ENCODE results near the gene LRFN3.
"Not testable (repeated sequence)": the region's sequence is repeated elsewhere in the genome, so short reads cannot be mapped to it uniquely, and the experiment has no call there.

The LRFN3 gene, protein sequence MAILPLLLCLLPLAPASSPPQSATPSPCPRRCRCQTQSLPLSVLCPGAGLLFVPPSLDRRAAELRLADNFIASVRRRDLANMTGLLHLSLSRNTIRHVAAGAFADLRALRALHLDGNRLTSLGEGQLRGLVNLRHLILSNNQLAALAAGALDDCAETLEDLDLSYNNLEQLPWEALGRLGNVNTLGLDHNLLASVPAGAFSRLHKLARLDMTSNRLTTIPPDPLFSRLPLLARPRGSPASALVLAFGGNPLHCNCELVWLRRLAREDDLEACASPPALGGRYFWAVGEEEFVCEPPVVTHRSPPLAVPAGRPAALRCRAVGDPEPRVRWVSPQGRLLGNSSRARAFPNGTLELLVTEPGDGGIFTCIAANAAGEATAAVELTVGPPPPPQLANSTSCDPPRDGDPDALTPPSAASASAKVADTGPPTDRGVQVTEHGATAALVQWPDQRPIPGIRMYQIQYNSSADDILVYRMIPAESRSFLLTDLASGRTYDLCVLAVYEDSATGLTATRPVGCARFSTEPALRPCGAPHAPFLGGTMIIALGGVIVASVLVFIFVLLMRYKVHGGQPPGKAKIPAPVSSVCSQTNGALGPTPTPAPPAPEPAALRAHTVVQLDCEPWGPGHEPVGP

DNA sequence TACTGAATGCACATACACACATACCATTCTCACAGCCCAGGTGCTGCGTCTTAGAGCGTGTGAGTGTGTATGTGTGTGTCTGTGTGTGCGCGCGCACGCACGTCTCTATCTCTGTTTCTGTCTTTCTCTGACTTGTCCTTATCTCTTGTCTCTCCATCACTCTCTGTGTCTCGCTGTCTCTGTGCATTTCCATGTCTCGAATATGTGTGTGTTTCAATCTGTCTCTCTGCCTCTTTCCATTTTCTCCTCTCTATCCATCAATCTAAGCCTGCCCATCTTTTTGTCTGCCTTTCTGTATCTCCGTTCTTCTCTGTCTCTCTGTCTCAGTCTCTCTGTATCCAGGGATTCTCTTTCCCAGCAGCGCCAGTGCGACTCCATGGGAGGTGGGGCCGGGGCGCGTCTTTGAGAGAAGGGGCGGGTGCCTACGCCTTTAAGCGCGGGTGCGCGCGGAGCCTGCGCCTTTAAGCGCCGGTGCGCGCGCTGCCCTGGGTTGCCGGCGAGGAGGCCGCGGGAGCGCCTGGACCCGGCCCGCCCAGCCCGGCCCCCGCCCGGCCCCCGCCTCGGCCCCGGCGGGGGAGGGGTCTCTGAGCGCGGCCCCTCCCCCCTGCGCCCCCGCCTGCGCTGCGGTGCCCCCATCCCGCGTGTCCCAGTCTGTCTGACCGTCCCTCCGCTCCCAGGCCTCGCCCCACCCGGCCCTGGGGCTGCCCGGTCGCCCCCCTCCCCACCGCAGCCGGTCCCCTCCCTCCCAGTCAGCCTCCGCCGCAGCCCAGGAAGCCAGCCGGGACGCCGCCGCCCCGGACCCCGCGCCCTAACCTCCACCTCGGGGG is at the start of gene LRFN3:
Gene LRFN3 (plus strand): TSS at position 464 of the 827 bp plus-strand sequence. CDS start 3,052 bp downstream, outside the sequence.
- H3K9me3 Mint-ChIP-seq = no peaks in the 10 kb centered on the region
- no peak for DNase-seq (ENCODE audit: low spot score in 2 of 2)
- H3K4me3 Mint-ChIP-seq = peak within 1 kb of the TSS; percentile 76
- peak within 1 kb of the TSS; percentile 84 for H3K27ac Mint-ChIP-seq (ENCODE audit: low read depth)
- H3K27me3 Mint-ChIP-seq = no peaks in the 10 kb centered on the region
- H3K36me3 Mint-ChIP-seq (ENCODE audit: insufficient read depth) = peaks cover 9% of the 10 kb centered on the region
- ATAC-seq (replicated peaks; ENCODE audit: extremely low read depth, poor library complexity, severe bottlenecking) = no peak
- peaks cover 40% of the 10 kb centered on the region for H3K4me1 Mint-ChIP-seq

DNA sequence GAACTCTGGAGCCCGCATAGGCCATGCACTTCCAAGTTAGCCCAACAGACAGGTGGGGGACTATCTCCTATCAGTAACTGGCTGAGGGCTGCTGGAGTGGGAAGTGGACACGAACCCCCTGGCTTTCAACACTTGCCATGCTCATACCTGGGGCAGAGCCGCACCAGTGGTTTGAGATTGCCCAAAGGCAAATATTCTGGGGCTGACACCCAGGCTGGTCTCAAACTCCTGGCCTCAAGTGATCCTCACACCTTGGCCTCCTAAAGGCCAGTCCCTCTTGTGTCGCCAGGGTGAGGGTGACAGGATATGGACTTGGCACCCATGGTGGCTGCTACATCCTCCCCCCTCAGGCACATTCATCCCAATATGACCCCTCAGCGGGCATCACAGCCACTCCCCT is 49.0 kb upstream of the LRFN3 start:
- H3K27me3 Mint-ChIP-seq = no peaks in the 10 kb centered on the region
- H3K27ac Mint-ChIP-seq (ENCODE audit: low read depth) = no peak overlapping the region
- H3K4me3 Mint-ChIP-seq = no peak overlapping the region
- peaks cover 40% of the 10 kb centered on the region for H3K36me3 Mint-ChIP-seq (ENCODE audit: insufficient read depth)
- DNase-seq (ENCODE audit: low spot score in 2 of 2) (no peak), ATAC-seq (replicated peaks; ENCODE audit: extremely low read depth, poor library complexity, severe bottlenecking) (no peak)
- H3K4me1 Mint-ChIP-seq = peaks cover 3% of the 10 kb centered on the region
- H3K9me3 Mint-ChIP-seq = no peaks in the 10 kb centered on the region

DNA sequence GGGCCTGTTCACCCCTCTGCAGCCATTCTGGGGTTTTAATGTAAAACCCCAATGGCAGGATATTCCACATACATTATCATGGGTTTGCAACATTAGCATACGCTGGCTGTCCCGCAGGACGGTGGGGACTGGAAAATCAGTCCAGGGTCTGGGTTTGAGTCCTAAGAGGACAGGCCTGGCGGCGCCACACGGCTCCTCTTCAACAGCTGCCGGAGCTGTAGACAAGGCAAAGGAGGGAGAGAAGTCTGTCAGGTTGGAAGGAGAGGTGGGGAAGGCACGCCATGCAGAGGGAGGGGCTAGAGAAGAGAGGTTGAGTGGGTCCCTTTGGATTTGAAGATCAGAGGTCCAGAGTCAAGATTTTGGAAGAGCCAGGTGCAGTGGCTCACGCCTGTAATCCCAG is 47.8 kb upstream of the LRFN3 start:
- peak overlapping the region; percentile 63 for H3K27ac Mint-ChIP-seq (ENCODE audit: low read depth)
- peaks cover 5% of the 10 kb centered on the region for H3K4me1 Mint-ChIP-seq
- ATAC-seq (replicated peaks; ENCODE audit: extremely low read depth, poor library complexity, severe bottlenecking) = no peak
- H3K4me3 Mint-ChIP-seq = no peak overlapping the region
- peaks cover 49% of the 10 kb centered on the region for H3K36me3 Mint-ChIP-seq (ENCODE audit: insufficient read depth)
- DNase-seq (ENCODE audit: low spot score in 2 of 2) = no peak
- no peaks in the 10 kb centered on the region for H3K27me3 Mint-ChIP-seq
- H3K9me3 Mint-ChIP-seq = no peaks in the 10 kb centered on the region

DNA sequence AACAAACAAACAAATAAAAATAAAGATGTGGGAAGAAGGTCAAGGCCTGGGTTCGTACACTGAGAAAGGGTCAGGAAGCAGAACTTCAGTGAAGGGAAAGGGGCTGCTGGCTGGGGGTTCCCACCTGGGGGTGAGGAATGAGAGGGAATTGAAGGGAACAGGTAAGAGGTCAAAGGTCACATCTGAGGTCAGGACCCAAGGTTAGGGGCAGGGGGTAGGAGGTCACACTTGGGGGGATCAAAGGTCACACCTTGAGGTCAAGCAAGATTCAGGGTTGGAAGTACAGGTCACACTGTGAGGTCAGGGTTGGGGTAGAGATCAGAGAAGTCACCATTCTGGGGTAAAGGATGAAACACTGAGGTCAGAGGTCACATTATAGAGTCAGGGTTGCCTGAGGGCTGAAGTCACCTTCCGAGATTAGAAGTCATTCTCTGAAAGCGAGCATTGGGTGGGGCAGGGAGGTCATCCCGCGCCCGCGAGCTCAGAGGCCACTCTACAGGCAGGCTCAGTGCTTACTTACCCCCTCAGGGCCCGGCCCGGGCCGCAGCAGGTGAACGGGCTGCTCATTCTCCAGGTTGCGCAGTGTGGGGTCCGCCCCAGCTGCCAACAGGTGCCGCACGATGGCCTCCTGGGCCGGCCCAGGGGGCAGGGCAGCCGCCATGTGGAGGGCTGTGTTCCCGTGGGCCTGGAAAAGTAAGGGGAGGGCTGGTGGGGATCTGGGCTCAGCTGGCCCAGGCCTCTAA is 46.6 kb upstream of the LRFN3 start:
- peak overlapping the region; percentile 85 for H3K27ac Mint-ChIP-seq (ENCODE audit: low read depth)
- H3K9me3 Mint-ChIP-seq = no peaks in the 10 kb centered on the region
- no peak overlapping the region for H3K4me3 Mint-ChIP-seq
- peaks cover 57% of the 10 kb centered on the region for H3K36me3 Mint-ChIP-seq (ENCODE audit: insufficient read depth)
- DNase-seq (ENCODE audit: low spot score in 2 of 2) (no peak), ATAC-seq (replicated peaks; ENCODE audit: extremely low read depth, poor library complexity, severe bottlenecking) (no peak)
- H3K4me1 Mint-ChIP-seq = peaks cover 5% of the 10 kb centered on the region
- H3K27me3 Mint-ChIP-seq = no peaks in the 10 kb centered on the region

DNA sequence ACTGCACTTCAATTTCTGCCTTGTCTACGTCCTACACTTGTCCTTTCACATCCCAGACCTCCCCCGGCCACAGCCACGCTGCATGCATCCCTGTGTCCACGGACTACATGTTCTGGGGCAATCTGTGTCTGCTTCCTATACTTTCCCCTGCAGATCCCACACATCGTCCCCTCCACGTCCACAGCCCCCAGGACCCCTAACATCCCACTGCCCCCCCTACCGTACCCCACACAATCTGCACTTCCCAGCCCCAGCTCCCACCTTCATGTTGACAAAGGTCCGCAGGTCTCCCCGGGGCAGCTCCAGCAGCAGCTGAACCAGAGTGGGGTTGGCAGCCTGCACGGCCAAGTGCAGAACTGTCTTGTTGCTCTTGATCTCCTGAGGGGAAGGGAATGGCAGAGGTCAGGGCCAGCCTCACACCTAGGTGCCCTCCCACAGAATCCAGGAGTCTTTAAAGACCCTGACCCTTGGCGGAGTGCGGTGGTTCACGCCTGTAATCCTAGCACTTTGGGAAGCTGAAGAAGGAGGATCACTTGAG is 46.0 kb upstream of the LRFN3 start:
- Mint-ChIP-seq H3K9me3 (no peaks in the 10 kb centered on the region), H3K27ac (ENCODE audit: low read depth) (no peak overlapping the region), H3K27me3 (no peaks in the 10 kb centered on the region), H3K4me1 (peaks cover 5% of the 10 kb centered on the region), H3K4me3 (no peak overlapping the region), H3K36me3 (ENCODE audit: insufficient read depth) (peaks cover 62% of the 10 kb centered on the region)
- ATAC-seq (replicated peaks; ENCODE audit: extremely low read depth, poor library complexity, severe bottlenecking) (no peak), DNase-seq (ENCODE audit: low spot score in 2 of 2) (no peak)

DNA sequence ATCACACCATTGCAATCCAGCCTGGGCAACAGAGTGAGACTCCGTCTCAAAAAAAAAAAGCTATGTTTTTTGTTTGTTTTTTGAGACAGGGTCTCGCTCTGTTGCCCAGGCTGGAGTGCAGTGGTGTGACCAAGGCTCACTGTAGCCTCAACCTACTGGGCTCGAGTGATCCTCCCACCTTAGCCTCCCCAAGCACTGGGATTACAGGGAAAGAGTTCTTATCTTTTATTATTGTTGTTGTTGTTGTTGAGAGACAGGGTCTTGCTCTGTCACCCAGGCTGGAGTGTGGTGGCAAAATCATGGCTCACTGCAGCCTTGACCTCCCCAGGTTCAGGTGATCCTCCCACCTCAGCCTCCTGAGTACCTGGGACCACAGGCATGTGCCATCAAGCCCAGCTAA is 44.4 kb upstream of the LRFN3 start:
- not testable (repeated sequence) for H3K27me3 Mint-ChIP-seq; H3K27ac Mint-ChIP-seq (ENCODE audit: low read depth); H3K9me3 Mint-ChIP-seq; ATAC-seq (replicated peaks; ENCODE audit: extremely low read depth, poor library complexity, severe bottlenecking); DNase-seq (ENCODE audit: low spot score in 2 of 2); H3K4me3 Mint-ChIP-seq
- H3K4me1 Mint-ChIP-seq = peaks cover 16% of the 10 kb centered on the region
- H3K36me3 Mint-ChIP-seq (ENCODE audit: insufficient read depth) = peaks cover 69% of the 10 kb centered on the region

DNA sequence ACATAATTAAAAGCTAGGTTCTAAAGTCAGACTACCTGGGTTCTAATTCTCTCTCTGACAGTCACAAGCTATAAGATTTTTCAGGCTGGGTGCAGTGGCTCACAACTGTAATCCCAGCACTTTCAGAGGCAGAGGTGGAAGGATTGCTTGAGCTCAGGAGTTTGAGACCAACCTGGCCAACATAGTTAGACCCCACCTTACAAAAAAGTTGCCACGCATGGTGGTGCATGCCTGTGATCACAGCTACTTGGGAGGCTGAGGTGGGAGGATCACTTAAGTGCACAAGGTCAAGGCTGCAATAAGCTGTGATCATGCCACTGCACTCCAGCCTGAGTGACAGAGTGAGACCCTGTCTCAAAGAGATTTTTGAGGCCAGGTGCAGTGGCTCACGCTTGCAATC is 41.8 kb upstream of the LRFN3 start:
- Mint-ChIP-seq H3K36me3 (ENCODE audit: insufficient read depth) (peaks cover 65% of the 10 kb centered on the region), H3K27me3 (no peaks in the 10 kb centered on the region), H3K4me1 (peaks cover 34% of the 10 kb centered on the region), H3K4me3 (no peak overlapping the region), H3K27ac (ENCODE audit: low read depth) (no peak overlapping the region), H3K9me3 (no peaks in the 10 kb centered on the region)
- no peak for DNase-seq (ENCODE audit: low spot score in 2 of 2)
- no peak for ATAC-seq (replicated peaks; ENCODE audit: extremely low read depth, poor library complexity, severe bottlenecking)

DNA sequence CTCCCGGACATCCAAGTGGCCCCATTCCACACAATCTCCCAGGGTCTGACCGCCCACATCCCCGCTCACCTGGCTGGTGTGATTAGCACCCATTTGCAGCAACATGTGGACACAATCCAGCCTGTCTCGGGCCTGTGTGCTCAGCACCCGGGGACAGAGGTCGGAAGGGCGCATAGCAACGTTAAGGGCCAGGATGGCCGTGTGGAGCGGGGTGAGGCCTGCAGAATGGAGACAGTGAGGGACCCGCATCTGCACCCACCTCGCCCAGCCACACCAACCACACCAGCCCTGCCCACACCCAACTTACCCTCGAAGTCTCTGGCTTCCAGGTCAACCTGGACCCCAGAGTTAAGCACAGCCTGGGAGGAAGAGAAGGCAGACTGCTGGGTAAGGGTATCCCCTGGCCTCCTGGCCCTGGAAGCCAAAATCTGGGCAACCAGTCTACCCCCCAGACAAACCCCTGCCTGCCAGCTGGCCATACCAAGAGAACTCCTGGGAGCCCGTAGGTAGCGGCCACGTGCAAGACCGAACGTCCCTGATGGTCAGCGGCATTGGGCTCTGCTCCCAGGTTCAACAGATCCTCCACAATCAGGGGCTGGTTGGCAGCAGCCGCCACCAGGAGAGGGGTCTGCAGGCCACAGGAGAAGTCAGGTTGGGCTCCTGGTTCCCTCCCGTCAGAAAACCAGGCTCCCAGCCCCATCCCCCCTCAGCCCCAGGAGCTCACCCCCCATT is 40.1 kb upstream of the LRFN3 start:
- H3K4me1 Mint-ChIP-seq = peaks cover 42% of the 10 kb centered on the region
- no peak for DNase-seq (ENCODE audit: low spot score in 2 of 2)
- H3K9me3 Mint-ChIP-seq = no peaks in the 10 kb centered on the region
- H3K36me3 Mint-ChIP-seq (ENCODE audit: insufficient read depth) = peaks cover 66% of the 10 kb centered on the region
- H3K27ac Mint-ChIP-seq (ENCODE audit: low read depth) = peak overlapping the region; percentile 81
- no peak for ATAC-seq (replicated peaks; ENCODE audit: extremely low read depth, poor library complexity, severe bottlenecking)
- no peaks in the 10 kb centered on the region for H3K27me3 Mint-ChIP-seq
- peak overlapping the region; percentile 50 for H3K4me3 Mint-ChIP-seq

DNA sequence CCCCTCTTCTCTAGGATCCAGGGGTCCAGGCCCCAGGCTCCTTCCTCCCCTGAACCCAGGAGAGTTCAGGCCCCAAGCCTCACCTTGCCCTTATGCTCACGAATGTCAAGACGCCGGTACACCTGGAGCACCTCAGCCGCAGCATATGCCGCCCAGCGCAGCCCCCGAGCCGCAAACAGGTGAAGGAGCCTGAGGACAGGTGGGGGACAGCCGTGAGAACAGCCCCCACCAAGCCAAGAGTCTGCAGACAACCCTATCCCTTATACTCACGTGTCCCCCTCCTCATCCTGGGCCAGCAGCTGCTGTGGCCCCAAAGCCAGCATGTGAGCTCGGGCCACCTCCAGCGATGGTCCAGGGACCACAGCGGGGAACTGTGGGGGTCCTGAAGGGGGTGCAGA is 39.5 kb upstream of the LRFN3 start:
- no peaks in the 10 kb centered on the region for H3K9me3 Mint-ChIP-seq
- peaks cover 45% of the 10 kb centered on the region for H3K4me1 Mint-ChIP-seq
- H3K27ac Mint-ChIP-seq (ENCODE audit: low read depth) = no peak overlapping the region
- ATAC-seq (replicated peaks; ENCODE audit: extremely low read depth, poor library complexity, severe bottlenecking) (no peak), DNase-seq (ENCODE audit: low spot score in 2 of 2) (no peak)
- no peaks in the 10 kb centered on the region for H3K27me3 Mint-ChIP-seq
- H3K4me3 Mint-ChIP-seq = no peak overlapping the region
- H3K36me3 Mint-ChIP-seq (ENCODE audit: insufficient read depth) = peaks cover 65% of the 10 kb centered on the region

DNA sequence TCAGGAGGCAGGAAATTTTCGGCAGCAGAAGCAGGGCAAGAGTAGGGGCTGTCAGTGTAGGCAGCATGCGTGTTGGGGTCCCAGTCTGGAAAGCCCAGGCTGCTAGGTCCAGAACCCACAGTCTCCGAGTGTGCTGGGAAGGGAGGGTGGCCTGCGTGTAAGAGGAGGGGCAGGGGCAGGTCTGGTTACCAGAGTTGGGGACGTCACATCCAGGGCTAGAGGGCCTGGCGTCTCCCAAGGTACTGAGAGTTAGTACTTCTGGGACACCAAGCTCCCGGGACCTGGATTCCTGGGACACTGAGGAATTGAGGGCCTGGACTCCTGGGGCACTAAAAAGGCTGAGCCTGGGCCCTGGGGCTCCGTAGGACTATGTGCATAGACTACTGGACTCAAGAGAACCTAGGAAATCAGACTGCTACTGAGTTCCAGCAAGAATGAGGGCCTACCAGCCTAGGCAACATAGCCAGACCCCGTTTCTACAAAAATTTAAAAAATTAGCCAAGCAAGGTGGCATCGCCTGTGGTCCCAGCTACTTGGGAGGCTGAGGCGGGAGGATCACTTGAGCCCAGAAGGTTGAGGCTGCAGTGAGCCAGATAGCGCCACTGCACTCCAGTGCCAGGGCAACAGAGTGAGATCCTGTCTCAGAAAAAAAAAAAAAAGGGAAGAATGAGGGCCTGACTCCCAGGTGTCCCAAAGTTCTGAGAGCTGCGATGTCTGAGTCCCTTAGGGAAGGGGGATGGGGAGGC is 38.3 kb upstream of the LRFN3 start:
- ATAC-seq (replicated peaks; ENCODE audit: extremely low read depth, poor library complexity, severe bottlenecking) = no peak
- H3K4me1 Mint-ChIP-seq = peaks cover 50% of the 10 kb centered on the region
- H3K9me3 Mint-ChIP-seq = no peaks in the 10 kb centered on the region
- H3K27me3 Mint-ChIP-seq = no peaks in the 10 kb centered on the region
- DNase-seq (ENCODE audit: low spot score in 2 of 2) = no peak
- H3K4me3 Mint-ChIP-seq = peak overlapping the region; percentile 100
- peak overlapping the region; percentile 99 for H3K27ac Mint-ChIP-seq (ENCODE audit: low read depth)
- H3K36me3 Mint-ChIP-seq (ENCODE audit: insufficient read depth) = peaks cover 64% of the 10 kb centered on the region

DNA sequence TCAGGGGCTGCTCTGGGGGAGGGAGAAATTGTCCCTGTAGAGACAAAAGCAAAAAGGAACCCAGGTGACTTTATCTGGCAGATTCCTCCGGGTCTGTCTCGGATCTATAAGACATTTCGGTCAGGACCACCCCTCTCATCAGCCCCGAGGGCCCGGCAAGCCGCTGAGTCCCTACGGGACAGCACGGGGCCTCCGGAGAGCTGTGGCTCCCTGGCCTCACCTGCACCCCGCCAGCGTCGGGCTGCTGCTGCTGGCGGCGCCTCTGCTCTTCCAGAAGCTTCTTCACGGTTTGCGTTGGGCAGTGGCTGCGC is 37.7 kb upstream of the LRFN3 start:
- peaks cover 61% of the 10 kb centered on the region for H3K36me3 Mint-ChIP-seq (ENCODE audit: insufficient read depth)

More for the DNA sequence above, 37.7 kb upstream of the LRFN3 start:
- peaks cover 55% of the 10 kb centered on the region for H3K4me1 Mint-ChIP-seq
- ATAC-seq (replicated peaks; ENCODE audit: extremely low read depth, poor library complexity, severe bottlenecking) (no peak), DNase-seq (ENCODE audit: low spot score in 2 of 2) (no peak)
- H3K4me3 Mint-ChIP-seq = peak overlapping the region; percentile 100
- H3K27me3 Mint-ChIP-seq = no peaks in the 10 kb centered on the region
- H3K9me3 Mint-ChIP-seq = no peaks in the 10 kb centered on the region
- H3K27ac Mint-ChIP-seq (ENCODE audit: low read depth) = peak overlapping the region; percentile 99

Measured in central memory CD8-positive, alpha-beta T cell (primary cell).